ENCODE results near the gene OBP2B.
A peak's percentile ranks its signal among the peaks of the same experiment; 100 is the strongest.
"Not testable (repeated sequence)": the region's sequence is repeated elsewhere in the genome, so short reads cannot be mapped to it uniquely, and the experiment has no call there.

Gene OBP2B

DNA sequence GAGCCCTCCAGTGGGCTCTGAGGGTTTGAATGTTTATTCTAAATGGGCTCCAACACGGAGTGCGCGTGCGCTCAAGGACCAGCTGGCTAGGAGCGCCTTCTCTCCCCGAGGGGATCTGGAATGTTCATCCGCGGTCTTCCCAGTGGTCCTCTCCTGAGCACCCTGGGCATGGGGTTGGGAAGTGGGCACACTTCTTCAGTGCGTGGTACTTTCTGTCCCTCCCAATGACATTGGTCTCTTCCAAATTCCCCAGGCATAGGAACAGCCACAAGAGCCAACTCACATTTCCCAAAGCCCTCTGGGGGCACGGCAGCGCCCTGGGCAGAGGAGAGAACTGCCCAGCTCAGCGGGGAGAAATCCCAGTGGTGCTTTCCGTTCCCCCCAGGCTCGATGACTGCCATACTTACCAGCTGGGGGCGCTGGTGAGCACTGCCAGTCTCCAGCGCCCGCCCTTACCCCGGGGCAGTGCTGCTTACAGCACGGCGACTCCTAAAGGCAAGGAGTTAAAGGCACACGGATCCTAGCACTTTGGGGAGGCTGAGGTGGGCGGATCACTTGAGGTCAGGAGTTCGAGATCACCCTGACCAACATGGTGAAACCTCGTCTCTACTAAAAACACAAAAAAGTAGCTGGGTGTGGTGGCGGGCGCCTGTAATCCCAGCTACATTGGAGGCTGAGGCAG is 29.9 kb upstream of the OBP2B start:
- peak in 1 of 2 donors; percentile 34 for DNase-seq (ENCODE audit: low read depth in 1 of 2, low spot score in 1 of 2)

DNA sequence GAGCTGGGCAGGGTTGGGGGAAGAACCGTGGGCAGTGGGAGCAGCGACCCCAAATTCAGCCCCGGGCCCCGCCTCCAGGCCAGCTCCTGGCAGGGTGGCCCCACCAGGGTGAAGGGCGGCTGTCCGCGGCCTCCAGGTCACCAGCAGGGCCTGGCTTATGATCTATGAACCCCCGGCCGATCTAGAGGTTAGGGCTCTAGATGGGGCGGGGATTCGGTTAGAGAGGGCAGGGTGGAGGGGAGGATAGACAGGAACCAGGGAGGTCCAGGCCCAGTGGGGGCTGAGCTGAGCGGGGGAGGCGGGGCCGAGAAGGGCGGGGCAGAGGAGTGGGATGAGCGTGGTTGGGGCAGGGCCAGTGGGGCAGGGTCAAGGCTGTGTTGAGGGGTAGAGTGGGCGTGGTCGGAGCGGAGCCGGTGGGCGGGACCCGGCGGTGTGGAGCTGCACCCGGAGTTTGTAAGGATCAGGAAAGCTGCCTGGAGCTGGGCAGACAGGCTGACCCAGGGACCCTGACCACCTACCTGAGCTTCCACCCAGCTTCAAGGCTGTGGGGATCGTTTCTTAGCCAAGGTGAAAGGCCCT is 29.3 kb upstream of the OBP2B start:
- DNase-seq (ENCODE audit: low read depth in 1 of 2, low spot score in 1 of 2), result no peak

DNA sequence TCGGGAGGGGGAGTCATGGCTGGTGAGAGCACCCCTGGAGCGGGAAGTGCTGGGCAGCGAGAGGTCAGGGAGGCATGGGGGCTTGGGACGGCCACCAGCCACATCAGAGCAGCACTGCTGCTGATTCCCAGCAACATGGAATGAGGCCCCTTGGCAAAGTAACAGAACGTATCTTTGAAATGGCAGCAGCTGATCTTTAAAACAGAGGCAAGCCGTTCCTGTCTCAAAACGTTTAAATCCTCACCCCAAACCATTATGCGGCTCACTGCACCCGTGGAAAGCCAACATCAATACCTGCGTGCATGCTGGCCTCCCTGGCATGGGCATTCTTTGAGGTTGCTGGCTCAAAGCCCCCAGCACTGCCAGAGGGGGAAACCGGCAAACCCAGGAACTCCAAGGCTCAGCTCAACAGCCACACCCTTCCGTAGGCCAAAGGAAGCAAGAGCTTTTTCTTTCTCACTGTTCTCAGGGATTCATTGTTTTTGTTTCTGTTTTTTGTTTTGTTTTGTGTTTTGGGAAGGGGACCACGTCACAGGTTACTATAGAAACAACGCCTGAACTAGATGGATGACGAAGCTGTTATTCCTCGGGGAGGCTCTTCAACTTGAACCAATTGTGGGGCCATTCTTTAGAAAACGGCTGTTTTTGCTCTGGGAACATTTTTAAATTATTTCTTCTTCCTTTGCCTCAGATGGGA is 28.1 kb upstream of the OBP2B start:
- DNase-seq (ENCODE audit: low read depth in 1 of 2, low spot score in 1 of 2), result no peak

DNA sequence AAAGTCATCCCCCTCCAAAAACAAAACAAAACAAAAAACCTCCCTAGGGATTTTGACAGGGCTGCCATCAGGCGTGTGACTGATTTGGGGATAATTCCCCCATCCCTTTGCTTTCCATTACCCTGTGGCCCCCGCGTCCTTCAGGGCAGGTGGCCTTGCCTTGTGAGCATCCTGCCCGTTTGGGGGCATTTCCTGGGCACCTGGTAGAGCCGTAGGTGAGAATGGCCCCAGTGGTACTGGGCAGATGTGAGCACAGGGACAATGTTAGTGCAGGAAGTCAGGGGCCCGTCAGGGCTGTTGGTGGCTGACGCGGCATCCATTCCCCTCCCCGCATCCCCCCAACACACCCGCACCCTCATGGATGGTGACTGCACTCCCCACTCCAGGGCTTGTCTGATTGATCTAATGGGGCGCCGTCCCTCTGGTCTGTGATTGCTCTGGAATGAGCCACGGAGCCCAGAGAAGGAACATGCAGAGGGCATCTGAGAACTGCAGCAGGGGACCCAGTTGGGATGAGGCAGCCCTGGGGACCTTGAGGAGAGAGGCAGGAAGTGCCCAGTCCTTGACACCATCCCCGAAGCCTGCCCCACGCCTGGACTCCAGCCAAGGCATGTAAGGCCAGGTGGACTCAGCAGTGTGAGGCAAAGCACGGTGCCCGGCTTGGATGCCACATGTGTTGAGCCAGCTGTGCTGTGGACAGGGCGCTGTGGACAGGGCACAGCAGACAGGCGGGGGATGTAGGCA is 27.4 kb upstream of the OBP2B start:
- not testable (repeated sequence) for DNase-seq (ENCODE audit: low read depth in 1 of 2, low spot score in 1 of 2)

DNA sequence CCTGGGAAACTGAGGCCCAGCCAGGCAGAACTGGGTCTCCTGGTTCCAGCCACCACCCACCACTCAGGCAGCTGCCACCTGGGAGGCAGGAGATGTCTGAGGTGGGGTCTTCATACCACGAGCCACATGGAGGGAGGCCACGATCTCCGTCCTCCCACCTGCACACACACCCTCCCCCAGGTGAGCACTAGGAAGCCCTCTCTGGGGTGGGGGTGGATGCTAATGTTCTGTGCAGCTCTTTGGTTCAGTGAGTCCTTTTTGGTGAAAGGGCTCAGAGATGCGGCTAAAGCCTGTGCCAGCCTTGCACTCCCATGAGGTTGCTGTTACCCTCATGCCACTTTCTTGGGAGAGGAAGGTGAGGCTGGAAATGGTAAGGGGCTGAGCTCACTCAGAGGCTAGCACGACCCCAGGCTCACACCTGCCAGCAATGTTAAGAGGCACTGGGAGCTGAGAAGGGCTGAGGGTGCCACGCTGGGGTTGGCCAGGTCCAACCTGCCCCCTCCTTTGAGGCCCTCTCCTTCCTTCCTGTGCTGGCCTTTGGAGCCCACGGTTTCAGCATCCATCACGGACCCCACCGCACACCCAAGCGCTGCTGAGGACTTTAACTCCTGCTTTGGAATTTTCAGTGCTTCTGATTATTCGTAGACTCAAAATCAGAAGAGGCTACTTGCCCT is 26.6 kb upstream of the OBP2B start:
- DNase-seq (ENCODE audit: low read depth in 1 of 2, low spot score in 1 of 2), result no peak

DNA sequence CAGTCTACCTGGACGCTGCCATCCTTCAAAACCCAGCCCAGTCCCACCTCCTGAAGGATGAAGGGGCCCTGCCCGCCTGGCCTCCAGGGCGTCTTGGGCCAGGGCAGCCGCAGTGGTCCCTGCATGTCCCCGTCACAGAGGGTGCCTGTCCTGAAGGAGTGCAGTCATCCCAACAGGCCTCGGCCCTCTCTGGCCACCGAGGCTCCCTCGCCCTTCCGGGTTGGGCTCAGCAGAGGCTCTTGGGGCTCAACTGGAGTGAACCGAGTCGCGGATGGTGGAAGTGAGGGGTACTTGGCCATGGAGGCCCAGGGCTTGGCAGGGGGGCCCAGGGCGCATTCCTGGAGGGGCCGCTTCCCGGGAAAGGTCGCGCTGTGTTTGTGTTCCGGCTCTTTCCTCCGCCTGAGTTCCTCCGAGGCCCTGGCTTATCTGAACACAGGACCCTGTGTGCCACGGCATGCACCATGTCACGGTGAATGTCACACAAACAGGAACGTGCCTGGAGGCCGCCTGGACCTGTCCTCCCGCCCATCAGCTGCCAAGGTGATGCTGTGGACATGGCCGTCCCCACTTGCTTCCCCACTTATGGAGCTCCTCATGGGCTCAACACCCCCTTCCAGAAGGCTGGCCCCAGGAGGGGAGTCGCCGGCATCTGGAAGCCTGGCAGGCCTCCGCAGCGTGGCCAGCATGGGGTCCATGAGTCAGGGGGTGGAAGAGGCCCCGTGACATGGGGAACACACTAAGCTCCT is 25.7 kb upstream of the OBP2B start:
- DNase-seq (ENCODE audit: low read depth in 1 of 2, low spot score in 1 of 2), result no peak

DNA sequence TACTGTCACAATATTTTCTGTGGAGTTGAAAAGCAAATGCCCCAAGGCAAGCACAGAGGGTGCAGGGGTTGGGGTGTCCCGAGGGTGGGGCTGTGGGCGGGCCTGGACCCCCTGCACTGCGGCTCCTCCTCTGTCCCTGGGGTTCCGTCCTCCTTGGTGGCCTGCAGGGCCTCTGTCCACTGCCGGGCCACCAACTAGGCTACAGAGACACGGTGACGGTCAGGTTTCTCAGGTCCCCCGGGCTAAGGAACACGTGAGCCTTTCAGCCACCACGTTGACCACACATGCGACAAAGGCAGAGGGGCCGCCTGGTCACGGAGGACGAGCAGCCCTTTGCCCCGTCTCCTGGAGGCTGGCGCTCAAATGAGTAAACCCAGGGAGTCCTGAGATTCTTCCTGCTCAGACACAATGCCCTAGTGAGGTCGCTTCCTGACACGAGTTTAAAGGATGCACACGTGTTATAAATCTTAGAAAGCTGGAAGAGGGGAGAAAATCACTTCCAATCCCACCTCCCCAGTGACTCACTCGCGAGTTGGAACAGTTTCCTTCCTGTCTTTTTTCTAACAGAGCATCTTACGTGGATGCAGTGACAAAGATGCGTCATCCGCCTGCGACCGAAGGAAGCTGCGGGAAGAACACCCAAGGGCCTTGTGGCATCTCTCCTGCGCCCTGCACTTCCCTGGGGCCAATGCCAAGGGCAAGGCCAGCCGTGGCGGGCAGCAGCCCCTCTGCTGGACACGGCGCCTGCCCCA is 24.8 kb upstream of the OBP2B start:
- no peak for DNase-seq (ENCODE audit: low read depth in 1 of 2, low spot score in 1 of 2)

DNA sequence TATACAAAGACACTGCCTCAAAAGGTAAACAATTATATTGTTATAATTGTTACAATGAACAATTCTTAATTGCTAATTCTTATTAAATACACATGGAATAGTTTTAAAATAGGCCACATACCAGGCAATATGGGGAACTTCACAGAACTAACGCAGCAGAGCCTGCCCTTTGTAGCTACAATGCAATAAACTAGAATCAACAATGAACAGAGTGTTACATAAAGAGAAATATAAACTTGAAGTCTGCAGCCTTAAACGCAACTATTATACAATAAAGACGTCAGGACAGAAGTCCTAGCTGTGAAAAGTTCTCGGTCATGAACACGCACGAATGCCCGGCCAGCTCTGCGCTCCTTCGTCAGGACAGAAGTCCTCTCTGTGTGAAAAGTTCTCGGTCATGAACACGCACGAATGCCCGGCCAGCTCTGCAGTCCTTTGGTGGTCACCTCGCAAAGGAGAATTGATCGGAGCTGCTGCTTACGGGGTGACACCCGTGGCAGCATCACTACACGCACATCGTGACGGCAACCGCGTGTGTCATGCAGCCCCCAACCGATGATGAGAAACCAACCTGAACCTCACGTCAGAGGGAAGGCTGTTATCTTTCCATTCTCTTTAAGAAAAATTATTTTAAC is 23.0 kb upstream of the OBP2B start:
- DNase-seq (ENCODE audit: low read depth in 1 of 2, low spot score in 1 of 2), result not testable (repeated sequence)

DNA sequence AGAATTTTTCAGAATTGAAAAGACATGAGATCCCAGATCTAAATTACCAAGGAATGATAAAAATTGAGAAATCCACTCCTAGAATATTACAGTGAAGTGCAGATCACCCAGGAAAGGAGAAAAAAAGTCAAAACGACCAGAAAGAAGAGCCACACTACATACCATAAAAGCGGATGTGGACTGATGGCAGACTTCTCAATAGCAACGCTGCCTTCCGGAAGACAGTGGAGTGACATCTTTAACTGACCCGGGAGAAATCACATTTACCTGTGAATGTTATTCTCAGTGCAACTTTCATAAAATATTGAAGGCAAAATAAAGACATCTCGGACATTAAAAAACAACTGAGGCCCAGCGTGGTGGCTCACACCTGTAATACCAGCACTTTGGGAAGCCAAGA is 21.5 kb upstream of the OBP2B start:
- not testable (repeated sequence) for DNase-seq (ENCODE audit: low read depth in 1 of 2, low spot score in 1 of 2)

DNA sequence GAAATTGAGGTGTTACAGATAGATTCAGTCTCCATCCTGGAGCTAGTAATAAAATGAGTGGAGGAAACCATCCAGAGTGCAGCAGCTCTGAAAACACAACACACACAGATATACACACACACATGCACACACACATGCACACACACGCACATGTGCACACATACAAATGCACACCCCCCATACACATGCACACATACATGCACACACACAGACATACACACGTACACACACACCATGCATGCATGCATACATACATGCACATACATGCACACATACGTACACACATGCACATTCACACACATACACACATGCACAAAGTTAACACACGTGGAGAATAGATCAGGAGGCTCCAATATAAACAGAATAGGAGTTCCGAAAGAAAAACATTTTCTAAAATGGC is 21.0 kb upstream of the OBP2B start:
- DNase-seq (ENCODE audit: low read depth in 1 of 2, low spot score in 1 of 2), result no peak

DNA sequence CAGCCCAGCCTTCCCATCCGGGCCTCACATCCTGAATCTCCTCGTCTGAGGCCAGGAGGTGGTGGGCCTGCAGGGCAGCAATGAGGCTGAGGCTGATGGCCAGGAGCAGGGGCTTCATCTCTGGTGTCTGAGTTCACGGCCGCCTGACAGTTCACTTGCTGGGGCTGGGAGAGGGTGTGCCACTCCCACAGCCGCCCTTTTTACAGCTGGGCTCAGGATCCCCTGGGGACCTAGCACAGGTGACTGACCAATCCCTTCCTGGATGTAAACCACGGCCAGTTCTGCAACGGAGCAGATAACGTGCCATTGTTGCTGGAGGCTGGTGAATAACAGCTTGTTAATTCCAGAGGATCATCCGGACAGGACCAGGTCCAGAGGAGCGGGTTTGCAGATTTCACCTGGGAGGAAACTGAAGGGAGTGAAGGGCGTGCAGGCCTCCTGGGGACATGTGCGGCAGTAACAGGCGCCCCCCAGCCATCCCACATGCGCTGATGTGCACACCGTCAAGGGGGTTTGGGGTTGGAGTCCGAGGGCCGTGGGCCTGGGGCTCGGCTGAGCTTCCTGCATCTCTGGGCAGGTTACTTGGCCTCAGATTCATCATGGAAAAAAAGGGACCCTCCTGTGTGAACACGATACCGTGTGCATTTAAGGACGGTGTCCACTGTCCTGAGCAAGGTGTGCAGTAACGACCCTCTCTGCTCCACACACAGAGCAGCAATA is 19.6 kb upstream of the OBP2B start:
- not testable (repeated sequence) for DNase-seq (ENCODE audit: low read depth in 1 of 2, low spot score in 1 of 2)

DNA sequence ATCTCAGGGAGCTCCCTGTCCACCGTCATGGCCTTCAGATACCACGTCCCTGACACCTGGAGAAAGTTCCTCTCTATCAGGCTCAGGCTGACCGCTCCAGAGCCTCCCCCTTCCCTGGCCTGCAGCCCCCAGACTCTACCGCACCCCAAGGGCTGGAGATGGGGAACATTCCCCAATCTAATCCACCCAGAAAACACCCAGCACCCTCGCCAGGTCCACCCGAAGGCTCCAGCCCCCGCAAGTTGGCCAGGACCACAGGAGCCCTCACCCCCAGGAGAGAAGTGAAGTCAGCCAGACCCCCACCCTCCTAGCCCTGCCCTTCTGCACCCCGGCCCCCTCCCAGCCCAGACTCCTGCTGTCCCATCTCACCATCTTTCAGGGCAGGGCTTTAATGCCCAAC is 18.9 kb upstream of the OBP2B start:
- not testable (repeated sequence) for DNase-seq (ENCODE audit: low read depth in 1 of 2, low spot score in 1 of 2)

DNA sequence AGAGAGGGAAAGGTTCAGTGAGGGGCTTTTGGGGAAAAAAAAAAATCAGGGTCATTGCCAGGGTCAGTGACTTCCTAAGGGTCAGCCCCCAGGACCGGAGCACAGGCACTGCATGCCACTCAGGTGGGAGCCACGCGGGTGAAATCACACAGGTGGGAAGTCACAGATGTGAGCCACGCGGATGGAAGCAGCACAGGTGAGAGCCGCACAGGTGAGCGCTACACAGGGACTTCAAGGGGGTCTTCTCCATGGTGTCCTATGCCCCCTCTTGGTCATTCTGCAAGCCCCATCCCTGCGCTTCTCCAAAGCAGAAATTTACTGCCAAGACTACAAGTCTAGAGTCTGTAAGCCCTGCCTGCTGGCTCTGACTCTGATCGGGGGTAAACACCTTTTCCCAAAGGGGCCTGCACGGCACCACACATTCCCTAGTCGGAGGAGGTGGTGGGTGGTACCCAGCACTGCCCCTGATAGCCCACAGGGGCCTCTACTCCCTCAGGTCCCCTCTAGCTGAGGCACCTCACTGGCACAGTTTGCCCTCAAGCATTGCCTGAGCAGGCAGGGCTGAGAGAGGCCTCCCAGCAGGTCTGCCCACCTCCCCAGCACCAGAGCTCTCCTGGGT is 18.3 kb upstream of the OBP2B start:
- DNase-seq (ENCODE audit: low read depth in 1 of 2, low spot score in 1 of 2), result no peak

DNA sequence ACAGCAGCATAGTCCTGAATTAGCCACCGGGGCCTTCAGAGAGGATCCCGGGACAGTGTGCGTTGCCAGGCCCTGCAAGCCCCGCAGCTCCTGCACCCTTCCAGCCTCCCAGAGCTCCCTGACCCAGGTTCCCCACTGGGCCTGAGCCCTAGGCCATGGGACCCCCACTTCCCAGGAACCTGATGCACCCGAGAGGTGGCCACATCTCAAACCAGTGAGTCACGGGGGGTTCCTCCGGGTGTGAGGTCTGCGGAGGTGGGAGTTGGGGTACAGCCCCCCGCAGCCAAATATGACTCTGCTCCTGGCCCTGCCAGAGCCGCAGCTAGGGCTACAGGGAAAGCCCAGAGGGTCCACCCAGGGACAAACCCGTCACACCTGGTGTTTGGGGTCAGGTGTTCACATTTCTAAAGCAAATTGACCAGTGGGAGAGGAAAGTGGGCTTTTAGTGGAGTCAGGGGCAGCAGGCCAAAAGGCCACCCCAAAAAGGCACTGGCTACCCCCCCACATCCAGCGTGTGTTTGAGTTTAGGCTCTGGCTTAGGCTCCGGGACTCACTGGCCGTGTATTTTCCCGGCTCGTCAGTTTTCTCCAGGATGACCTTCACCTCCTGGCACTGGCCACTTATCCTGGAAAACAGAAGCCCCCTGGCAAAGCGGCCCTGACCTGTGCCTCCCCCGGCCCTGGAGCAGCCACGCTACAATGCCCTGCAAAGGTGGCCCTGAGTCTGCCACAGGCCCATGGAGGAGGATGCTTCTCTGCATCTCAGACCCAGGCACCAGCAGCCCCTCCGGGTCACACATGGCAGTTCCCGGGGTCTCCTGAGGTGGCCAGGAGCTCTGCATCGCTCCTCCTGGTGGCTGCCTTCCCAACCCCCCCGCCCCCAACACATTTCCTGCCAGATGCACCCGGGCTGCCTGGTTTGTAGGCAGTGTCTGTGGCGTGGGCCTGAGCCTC is 17.4 kb upstream of the OBP2B start:
- no peak for DNase-seq (ENCODE audit: low read depth in 1 of 2, low spot score in 1 of 2)

DNA sequence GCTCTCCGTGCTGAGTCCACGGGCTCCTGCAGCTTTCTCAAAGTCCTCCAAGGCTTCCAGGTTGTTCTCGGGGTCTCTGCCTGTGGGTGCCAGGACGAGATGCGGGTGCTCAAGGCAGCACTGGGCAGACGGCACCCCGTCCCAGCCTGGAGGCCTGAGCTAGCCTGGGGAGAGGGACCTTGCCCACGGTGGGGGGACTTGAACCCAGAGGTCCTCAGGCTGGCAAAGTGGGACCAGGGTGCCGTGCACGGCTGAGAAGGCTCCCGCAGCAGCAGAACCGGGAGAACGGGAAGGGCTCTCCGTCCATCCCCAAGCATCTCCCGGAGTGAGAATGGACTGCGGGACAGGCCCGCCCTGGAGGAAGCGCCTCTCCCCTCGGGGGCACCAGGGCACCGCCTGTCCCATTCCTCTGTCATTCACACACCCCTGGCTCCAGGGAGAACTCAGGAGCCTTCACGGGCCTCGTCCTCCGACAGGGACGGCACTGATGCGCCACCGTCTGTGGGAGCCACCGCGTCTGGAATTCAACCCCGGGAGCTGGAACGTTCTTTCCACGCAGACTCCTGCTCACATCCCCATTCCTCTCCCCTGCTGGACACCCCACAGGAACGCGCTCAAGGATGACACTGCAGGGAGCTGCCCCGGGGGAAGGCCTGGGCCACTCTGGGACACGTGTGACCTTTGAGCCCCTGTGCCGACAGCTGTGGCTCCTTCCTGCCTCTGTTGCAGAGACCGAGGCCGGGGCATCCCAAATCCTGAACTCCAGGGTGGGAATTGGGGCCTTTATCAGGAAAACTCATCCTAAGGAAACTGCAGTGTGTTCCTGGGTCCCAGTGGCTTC is 16.3 kb upstream of the OBP2B start:
- DNase-seq (ENCODE audit: low read depth in 1 of 2, low spot score in 1 of 2), result no peak

DNA sequence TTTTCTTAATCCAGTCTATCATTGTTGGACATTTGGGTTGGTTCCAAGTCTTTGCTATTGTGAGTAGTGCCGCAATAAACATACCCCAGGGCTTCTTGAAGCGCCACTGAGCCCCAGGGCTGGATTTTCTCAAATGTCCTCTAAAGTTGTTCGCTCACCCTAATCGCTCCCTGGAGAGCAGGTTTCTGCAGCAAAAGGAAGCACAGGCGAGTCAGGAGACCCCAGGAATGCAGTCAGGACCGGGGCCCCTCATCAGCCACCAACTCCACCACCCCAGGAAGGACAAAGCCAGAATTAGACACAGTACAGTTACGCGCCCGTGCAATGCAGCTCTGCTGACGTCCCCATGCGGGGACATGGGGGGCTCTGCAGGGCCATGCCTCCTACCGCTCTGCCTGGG is 15.7 kb upstream of the OBP2B start:
- DNase-seq (ENCODE audit: low read depth in 1 of 2, low spot score in 1 of 2), result no peak

Data from activated T-helper 1 cell treated with anti-CD3 and anti-CD28 coated beads, Interleukin-2, amount 50 U/mL, for 16 hours (primary cell).